H1 (cell line): Measurements from ENCODE around the gene MARCHF3. TPM values are rescaled to one million over a fixed set of nuclear protein-coding genes. Genes with fewer than 3 reads are reported as not detected.

ENCODE experiments used
- CTCF ChIA-PET: fragments of 300-600 bp; sonication (Branson Sonifier 250); formaldehyde crosslinking; loops from one replicate; lab custom pipeline; 2021; ENCODE audit not compliant: partially characterized antibody; lab: Charles Lee
- POLR2A ChIA-PET: fragments of 300-600 bp; sonication (Branson Sonifier 250); formaldehyde crosslinking; loops from one replicate; lab custom pipeline; 2021; ENCODE audit warnings: inconsistent platforms; ENCODE audit not compliant: partially characterized antibody; lab: Charles Lee
- DNase-seq, 2 experiments: peaks; one replicate each; pipeline versions ENCODE4 v3.0.0 to v3.0.0-alpha.2; 2010 to 2022; ENCODE audit warnings: low spot score in 2 of 2, low read depth in 1 of 2, mixed read lengths in 1 of 2
- FAIRE-seq: peaks from 2 replicates; lab custom pipeline; 2011; peaks lifted over from hg19 to GRCh38; lab: Jason Lieb, UNC
- H2AFZ ChIP-seq: 2 replicates; pipeline ENCODE4 v1.8.1; 2012; ENCODE audit warnings: low read length, inconsistent platforms
- H2AK5ac ChIP-seq: 2 replicates; pipeline ENCODE4 v1.6.1; 2013; ENCODE audit warnings: low read depth, low read length
- H2BK120ac ChIP-seq: replicated peaks from 2 replicates; pipeline ENCODE3; 2013; ENCODE audit warnings: low read depth, low read length, inconsistent platforms
- H2BK12ac ChIP-seq: 2 replicates; pipeline ENCODE4 v1.6.1; 2013; ENCODE audit warnings: low read depth, low read length
- H2BK15ac ChIP-seq: 2 replicates; pipeline ENCODE4 v1.6.1; 2013; ENCODE audit warnings: low read length
- H2BK20ac ChIP-seq: 2 replicates; pipeline ENCODE4 v1.6.1; 2013; ENCODE audit warnings: low read length
- H2BK5ac ChIP-seq: 2 replicates; pipeline ENCODE4 v1.6.1; 2013; ENCODE audit warnings: low read depth, low read length
- H3K14ac ChIP-seq: 2 replicates; pipeline ENCODE4 v1.6.1; 2013; ENCODE audit warnings: inconsistent platforms; ENCODE audit not compliant: insufficient read length
- H3K18ac ChIP-seq: 2 replicates; pipeline ENCODE4 v1.6.1; 2013; ENCODE audit warnings: low read length; ENCODE audit errors: extremely low read depth
- H3K23ac ChIP-seq: 2 replicates; pipeline ENCODE4 v1.6.1; 2013; ENCODE audit warnings: inconsistent platforms; ENCODE audit not compliant: insufficient read length
- H3K23me2 ChIP-seq: 2 replicates; pipeline ENCODE4 v1.6.1; 2013; ENCODE audit warnings: low read depth, low read length
- H3K27ac ChIP-seq: 2 replicates; pipeline ENCODE4 v1.6.1; 2011; ENCODE audit warnings: low read depth, low read length, inconsistent platforms
- H3K27me3 ChIP-seq, 4 experiments: replicated peaks in 1 of 4; 1 replicate in 1 of 4; 2 replicates in 3 of 4; pipeline versions ENCODE4 v1.6.1 to v1.8.1; 2011 to 2013; ENCODE audit warnings: low read length in 3 of 4, mild to moderate bottlenecking in 3 of 4, inconsistent platforms in 2 of 4, mixed read lengths in 2 of 4, moderate library complexity in 1 of 4; ENCODE audit not compliant: control insufficient read depth in 3 of 4, insufficient read depth in 3 of 4; ENCODE audit errors: extremely low read depth in 1 of 4
- H3K36me3 ChIP-seq, 4 experiments: 2 replicates each; pipeline versions ENCODE4 v1.6.1 to v1.8.1; 2011 to 2013; ENCODE audit warnings: mild to moderate bottlenecking in 4 of 4, low read length in 3 of 4, moderate library complexity in 2 of 4, control low read depth in 1 of 4, inconsistent platforms in 1 of 4; ENCODE audit not compliant: insufficient read depth in 4 of 4, control insufficient read depth in 2 of 4
- H3K4ac ChIP-seq: replicated peaks from 2 replicates; pipeline ENCODE3; 2013; ENCODE audit warnings: low read length, low read depth, mixed read lengths, inconsistent platforms; ENCODE audit not compliant: insufficient read length
- H3K4me1 ChIP-seq, 4 experiments: replicated peaks in 1 of 4; 1 replicate in 1 of 4; 2 replicates in 3 of 4; pipeline versions ENCODE4 v1.6.1 to v1.8.1; 2011 to 2013; ENCODE audit warnings: low read length in 3 of 4, inconsistent platforms in 2 of 4, mixed read lengths in 1 of 4; ENCODE audit not compliant: insufficient read depth in 4 of 4, control insufficient read depth in 3 of 4
- H3K4me2 ChIP-seq, 2 experiments: 2 replicates each; pipeline versions ENCODE4 v1.6.1 to v1.8.1; 2011 to 2013; ENCODE audit warnings: low read depth in 2 of 2, low read length in 2 of 2, control low read depth in 1 of 2, inconsistent platforms in 1 of 2, mild to moderate bottlenecking in 1 of 2; ENCODE audit not compliant: insufficient read depth in 1 of 2
- H3K4me3 ChIP-seq, 4 experiments: fragments of 200-600, 300-600 bp in 1 of 4; sonication (generic), shearing (Covaris generic), sonication (Bioruptor Twin) in 1 of 4; 2 replicates each; pipeline versions ENCODE4 v1.5.1 to v1.8.1; 2011 to 2016; ENCODE audit warnings: low read length in 4 of 4, low read depth in 3 of 4, control low read depth in 2 of 4, inconsistent platforms in 2 of 4, mild to moderate bottlenecking in 2 of 4, mixed read lengths in 1 of 4, moderate library complexity in 1 of 4; ENCODE audit not compliant: insufficient read depth in 2 of 4; ENCODE audit errors: extremely low read depth in 1 of 4
- H3K56ac ChIP-seq: replicated peaks from 2 replicates; pipeline ENCODE3; 2013; ENCODE audit warnings: low read depth, mild to moderate bottlenecking, mixed read lengths, low read length, inconsistent platforms; ENCODE audit not compliant: insufficient read length
- H3K79me1 ChIP-seq: 2 replicates; pipeline ENCODE4 v1.6.1; 2013; ENCODE audit warnings: low read depth, low read length, control low read depth
- H3K79me2 ChIP-seq, 2 experiments: 2 replicates each; pipeline versions ENCODE4 v1.6.1 to v1.8.1; 2012 to 2013; ENCODE audit warnings: low read length in 2 of 2, mild to moderate bottlenecking in 2 of 2, inconsistent platforms in 1 of 2; ENCODE audit not compliant: insufficient read depth in 2 of 2, control insufficient read depth in 1 of 2
- H3K9ac ChIP-seq, 4 experiments: replicated peaks in 1 of 4; 1 replicate in 1 of 4; 2 replicates in 3 of 4; pipeline versions ENCODE4 v1.6.1 to v1.8.1; 2011 to 2013; ENCODE audit warnings: low read depth in 3 of 4, low read length in 3 of 4, control low read depth in 2 of 4, mild to moderate bottlenecking in 2 of 4, moderate library complexity in 2 of 4, inconsistent platforms in 1 of 4; ENCODE audit errors: extremely low read depth in 1 of 4
- H3K9me3 ChIP-seq, 2 experiments: 2 replicates each; pipeline versions ENCODE4 v1.6.1 to v1.8.1; 2012 to 2013; ENCODE audit warnings: mild to moderate bottlenecking in 2 of 2, moderate library complexity in 2 of 2, control low read depth in 1 of 2, inconsistent platforms in 1 of 2, low read depth in 1 of 2, low read length in 1 of 2, mixed read lengths in 1 of 2; ENCODE audit not compliant: insufficient read depth in 2 of 2
- H4K20me1 ChIP-seq, 2 experiments: replicated peaks in 1 of 2; 2 replicates each; pipeline versions ENCODE3 to v1.8.1; 2011 to 2013; ENCODE audit warnings: inconsistent platforms in 2 of 2, low read length in 2 of 2, mild to moderate bottlenecking in 1 of 2; ENCODE audit not compliant: insufficient read depth in 2 of 2, control insufficient read depth in 1 of 2
- H4K5ac ChIP-seq: 2 replicates; pipeline ENCODE4 v1.6.1; 2013; ENCODE audit warnings: low read length, low read depth, mixed read lengths, inconsistent platforms; ENCODE audit not compliant: insufficient read length
- H4K8ac ChIP-seq: 2 replicates; pipeline ENCODE4 v1.8.0; 2013; ENCODE audit warnings: mild to moderate bottlenecking, moderate library complexity, low read length, inconsistent platforms; ENCODE audit not compliant: insufficient read depth; ENCODE audit errors: extremely low read depth
- H4K91ac ChIP-seq: replicated peaks from 2 replicates; pipeline ENCODE3; 2013; ENCODE audit warnings: low read length, mixed read lengths, inconsistent platforms; ENCODE audit not compliant: insufficient read length
- CBX5 ChIP-seq: fragments of 300-800, 300-1000 bp; sonication (generic); IDR thresholded peaks from 2 replicates; pipeline ENCODE4 v1.7.1; 2016; ENCODE audit warnings: antibody characterized with exemption, low read length, low read depth
- CBX8 ChIP-seq: fragments of 300-800, 300-1000 bp; sonication (generic); IDR thresholded peaks from 2 replicates; pipeline ENCODE4 v1.7.1; 2016; ENCODE audit warnings: low read depth, low read length, borderline replicate concordance
- SIX5 ChIP-seq: IDR thresholded peaks from 2 replicates; pipeline ENCODE4 v1.6.1; 2011; ENCODE audit warnings: mild to moderate bottlenecking, low read depth, low read length
- WGBS, 2 experiments: shearing (Covaris generic) in 1 of 2; methylation state at CpG; one replicate each; pipeline versions ENCODE4 v1.1.6 to v1.1.7; 2013 to 2015; ENCODE audit warnings: low lambda C conversion rate in 2 of 2, mixed read lengths in 2 of 2, inconsistent platforms in 1 of 2, low coverage in 1 of 2, missing lambda C conversion rate in 1 of 2; ENCODE audit not compliant: insufficient replicate concordance in 2 of 2, insufficient coverage in 1 of 2, insufficient read length in 1 of 2; ENCODE audit errors: extremely low coverage in 1 of 2, missing lambda C conversion rate in 1 of 2; 5-methylcytosine and 5-hydroxymethylcytosine counted together
- polyA plus RNA-seq, 7 experiments: library from polyadenylated mRNA; depleted of rRNA in 3 of 7; stranded (reverse) in 5 of 7; unstranded in 2 of 7; fragments of >200 nt in 5 of 7; fragments of 200-250 nt in 2 of 7; gene quantifications; 1 replicate in 5 of 7; 2 replicates in 1 of 7; 4 replicates in 1 of 7; pipeline versions ENCODE4 v1.2.1 to v1.2.3, GENCODE V29; 2011 to 2013; ENCODE audit warnings: missing spikeins in 2 of 7, mixed read lengths in 2 of 7
- total RNA-seq: library from RNA; stranded (reverse); fragmentation: NEBNext Ultra II Directional; extraction: Animal tissue kit (Norgen Biotek cat#: 25700); gene quantifications from 2 replicates; pipeline ENCODE4 v1.2.1, GENCODE V29; 2021

The MARCHF3 gene
- total and polyA plus RNA-seq, 2 of the 8 experiments (the other 6 are each of a cell fraction or from before 2014, with no cell fraction given): 12.0 to 16.9 TPM

GRCh38 chr5:127024821-127025220, 5.5 kb downstream of the MARCHF3 start:
- Histone ChIP-seq H3K4me2 (no peak overlapping the region), H2AFZ (no peak overlapping the region), H3K36me3 (no peaks in the 10 kb centered on the region), H2BK120ac (no peak overlapping the region), H3K14ac (no peak overlapping the region), H2AK5ac (no peak overlapping the region), H3K9ac (no peak overlapping the region), H3K18ac (no peak overlapping the region), H4K5ac (no peak overlapping the region), H3K4me1 (peaks cover 0 to 3% (median 2%) of the 10 kb centered on the region in 4 experiments; a peak in 1 of 7 replicates), H3K23me2 (peaks cover 5% of the 10 kb centered on the region; the same call in 1 of the 2 replicates), H3K9me3 (no peaks in the 10 kb centered on the region), H3K56ac (no peak overlapping the region), H3K4me3 (no peak overlapping the region), H2BK5ac (no peak overlapping the region), H2BK15ac (no peak overlapping the region), H4K20me1 (peaks cover 0 to 4% of the 10 kb centered on the region in 2 experiments), H3K4ac (no peak overlapping the region), H4K91ac (no peak overlapping the region), H3K23ac (no peak overlapping the region), H3K79me2 (peaks cover 0 to 32% of the 10 kb centered on the region in 2 experiments; a peak in 2 of 4 replicates), H2BK12ac (no peak overlapping the region), H3K27me3 (peaks cover 0 to 3% (median 0%) of the 10 kb centered on the region in 4 experiments; a peak in 1 of 7 replicates), H3K27ac (no peak overlapping the region), H2BK20ac (no peak overlapping the region), H3K79me1 (no peaks in the 10 kb centered on the region), H4K8ac (no peak overlapping the region)
- POLR2A ChIA-PET: interaction anchor here (0.6 to 1.5 kb wide), 4 partner anchors 21 to 164 kb away, joined by 3 read pairs; no protein-coding TSS in a partner anchor
- no peak for FAIRE-seq
- WGBS, 2 experiments: 90% methylated on average over 4 of the region's 4 CpGs; no CpG with 5 or more reads in 1 of the 2 experiments
- TF ChIP-seq CBX8 (no peak), SIX5 (no peak), CBX5 (no peak)
- CTCF ChIA-PET: no interaction called here
- DNase-seq: no peak
